ENCODE results near the gene NKAIN4. TPM values are rescaled to one million over a fixed set of nuclear protein-coding genes. Genes with fewer than 3 reads are reported as not detected.

NKAIN4 gene
- total and polyA plus RNA-seq, 2 donors from 2014 or later: 29.7 to 107 TPM

DNA sequence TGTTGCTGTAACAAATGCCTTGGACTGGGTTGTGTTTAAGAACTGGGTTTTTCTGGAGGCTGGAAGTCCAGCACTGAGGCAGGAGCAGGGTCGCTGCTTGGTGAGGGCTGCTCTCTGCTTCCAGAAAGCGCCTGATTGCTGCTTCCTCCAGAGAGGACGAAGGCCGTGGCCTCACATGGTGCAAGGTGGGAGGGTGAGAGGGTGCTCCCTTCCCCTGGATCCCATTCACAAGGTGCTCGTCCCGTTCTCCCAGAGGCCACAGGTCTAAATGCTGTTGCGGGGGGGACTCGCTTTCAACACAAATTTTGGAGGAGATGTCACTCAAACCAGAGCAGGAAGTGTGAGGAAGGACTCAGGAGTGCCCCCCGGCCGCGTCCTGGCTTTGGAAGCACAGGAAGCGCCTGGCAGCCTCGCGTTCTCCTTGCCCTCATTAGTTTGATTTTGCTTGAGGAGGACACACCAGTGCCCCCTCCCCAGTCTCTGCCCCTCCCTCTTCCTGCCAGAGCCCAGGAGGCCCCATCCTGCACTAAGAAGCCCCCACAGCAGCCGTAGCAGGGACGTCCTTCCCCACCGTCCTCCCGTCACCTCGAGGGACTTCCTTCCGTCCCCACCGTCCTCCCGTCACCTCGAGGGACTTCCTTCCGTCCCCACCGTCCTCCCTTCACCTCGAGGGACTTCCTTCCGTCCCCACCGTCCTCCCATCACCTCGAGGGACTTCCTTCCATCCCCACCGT is 7.7 kb upstream of the NKAIN4 start:
- H3K36me3 ChIP-seq (ENCODE audit: control insufficient read depth in 2 of 3, insufficient read depth in 3 of 3, low read length in 3 of 3): no peaks in the 10 kb centered on the region
- H3K27me3 ChIP-seq (ENCODE audit: control insufficient read depth, insufficient read depth, low read length): no peaks in the 10 kb centered on the region
- no peaks in the 10 kb centered on the region for H3K9me3 ChIP-seq (ENCODE audit: control insufficient read depth in 2 of 3, insufficient read depth in 1 of 3, low read length in 3 of 3)
- FAIRE-seq (no peak), DNase-seq (peak in 1 of 5 donors; percentile 74)
- no peak overlapping the region for H3K4me3 ChIP-seq (ENCODE audit: low read length in 3 of 3)
- no peak overlapping the region for H3K27ac ChIP-seq (ENCODE audit: low read depth in 2 of 2, low read length in 2 of 2)
- H3K4me1 ChIP-seq (ENCODE audit: control insufficient read depth in 2 of 3, insufficient read depth in 2 of 3, low read depth in 1 of 3, low read length in 3 of 3): no peaks in the 10 kb centered on the region
- no peak overlapping the region for H3K9ac ChIP-seq (ENCODE audit: low read length in 3 of 3)
- TF ChIP-seq, protein P1, sequence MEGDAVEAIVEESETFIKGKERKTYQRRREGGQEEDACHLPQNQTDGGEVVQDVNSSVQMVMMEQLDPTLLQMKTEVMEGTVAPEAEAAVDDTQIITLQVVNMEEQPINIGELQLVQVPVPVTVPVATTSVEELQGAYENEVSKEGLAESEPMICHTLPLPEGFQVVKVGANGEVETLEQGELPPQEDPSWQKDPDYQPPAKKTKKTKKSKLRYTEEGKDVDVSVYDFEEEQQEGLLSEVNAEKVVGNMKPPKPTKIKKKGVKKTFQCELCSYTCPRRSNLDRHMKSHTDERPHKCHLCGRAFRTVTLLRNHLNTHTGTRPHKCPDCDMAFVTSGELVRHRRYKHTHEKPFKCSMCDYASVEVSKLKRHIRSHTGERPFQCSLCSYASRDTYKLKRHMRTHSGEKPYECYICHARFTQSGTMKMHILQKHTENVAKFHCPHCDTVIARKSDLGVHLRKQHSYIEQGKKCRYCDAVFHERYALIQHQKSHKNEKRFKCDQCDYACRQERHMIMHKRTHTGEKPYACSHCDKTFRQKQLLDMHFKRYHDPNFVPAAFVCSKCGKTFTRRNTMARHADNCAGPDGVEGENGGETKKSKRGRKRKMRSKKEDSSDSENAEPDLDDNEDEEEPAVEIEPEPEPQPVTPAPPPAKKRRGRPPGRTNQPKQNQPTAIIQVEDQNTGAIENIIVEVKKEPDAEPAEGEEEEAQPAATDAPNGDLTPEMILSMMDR (IDR thresholded peaks at IDR 0.05; ENCODE audit: borderline replicate concordance, extremely low read depth, insufficient read depth): no peak
- intact Hi-C loops (cut with DNase I): no loop called here

DNA sequence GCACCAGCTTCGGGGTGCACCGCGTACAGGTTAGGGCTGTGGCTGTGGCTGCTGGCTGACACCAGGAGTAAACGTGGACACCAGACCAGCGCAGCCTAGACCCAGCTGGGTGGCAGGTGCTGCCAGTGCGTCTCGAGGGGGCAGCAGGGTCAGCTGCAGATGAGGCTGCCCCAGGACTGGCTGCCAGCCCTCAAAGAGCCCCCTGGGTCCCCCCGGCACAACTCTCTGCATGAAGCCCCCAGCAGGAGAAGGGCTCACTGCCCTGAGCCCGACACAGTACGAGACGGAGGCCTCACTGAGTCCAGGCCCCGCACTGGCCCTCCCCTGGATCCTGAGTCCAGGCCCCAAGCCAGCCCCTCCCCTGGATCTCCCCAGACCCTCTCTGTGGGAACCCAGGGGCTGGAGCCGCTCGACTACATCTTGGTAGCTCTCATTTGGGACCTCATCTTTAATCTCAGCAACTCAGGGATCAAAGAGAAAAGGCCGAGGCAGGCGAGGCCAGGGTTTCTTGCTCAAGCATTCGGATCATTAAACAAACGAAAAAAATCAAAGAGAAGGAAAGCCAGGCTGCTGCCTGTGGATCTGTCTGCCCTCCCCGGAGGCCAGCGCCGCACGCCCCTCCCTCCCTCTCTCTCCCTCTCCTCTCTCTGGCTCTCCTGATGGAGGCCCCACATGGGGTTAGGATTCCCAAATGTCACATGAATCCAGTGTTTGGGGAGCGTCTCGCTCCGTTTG is 7.0 kb upstream of the NKAIN4 start:
- no peak overlapping the region for H3K4me3 ChIP-seq (ENCODE audit: low read length in 3 of 3)
- DNase-seq (peak in 4 of 5 donors; percentile 86 to 93 (median 90)), FAIRE-seq (no peak)
- no peaks in the 10 kb centered on the region for H3K4me1 ChIP-seq (ENCODE audit: control insufficient read depth in 2 of 3, insufficient read depth in 2 of 3, low read depth in 1 of 3, low read length in 3 of 3)
- H3K36me3 ChIP-seq (ENCODE audit: control insufficient read depth in 2 of 3, insufficient read depth in 3 of 3, low read length in 3 of 3): no peaks in the 10 kb centered on the region
- no peaks in the 10 kb centered on the region for H3K9me3 ChIP-seq (ENCODE audit: control insufficient read depth in 2 of 3, insufficient read depth in 1 of 3, low read length in 3 of 3)
- intact Hi-C loops (cut with DNase I): no loop called here
- TF ChIP-seq, protein P1 (IDR thresholded peaks at IDR 0.05; ENCODE audit: borderline replicate concordance, extremely low read depth, insufficient read depth): no peak
- no peak overlapping the region for H3K27ac ChIP-seq (ENCODE audit: low read depth in 2 of 2, low read length in 2 of 2)
- H3K27me3 ChIP-seq (ENCODE audit: control insufficient read depth, insufficient read depth, low read length): no peaks in the 10 kb centered on the region
- no peak overlapping the region for H3K9ac ChIP-seq (ENCODE audit: low read length in 3 of 3)

DNA sequence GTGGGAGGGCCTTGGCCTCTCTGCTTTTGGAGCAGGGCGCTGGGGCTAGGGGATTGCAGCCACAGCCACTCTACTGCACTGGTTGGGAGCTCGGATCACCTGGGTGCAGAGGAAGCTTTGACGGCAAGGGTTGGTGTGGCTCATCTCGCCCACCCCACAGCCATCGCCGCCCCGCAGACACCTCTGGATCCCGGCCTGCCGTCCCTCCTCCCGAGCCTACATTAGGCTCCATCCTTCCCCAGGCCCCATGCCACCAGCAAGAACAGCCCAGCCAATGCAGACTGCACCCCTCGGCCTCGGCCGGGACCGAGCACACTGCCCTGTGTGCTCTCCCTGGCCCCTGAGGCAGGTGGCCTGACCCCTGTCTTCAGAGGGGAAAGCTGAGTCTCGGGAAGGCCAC is 6.3 kb upstream of the NKAIN4 start:
- DNase-seq (no peak), FAIRE-seq (no peak)
- Histone ChIP-seq H3K4me3 (ENCODE audit: low read length in 3 of 3) (no peak overlapping the region), H3K27ac (ENCODE audit: low read depth in 2 of 2, low read length in 2 of 2) (no peak overlapping the region), H3K36me3 (ENCODE audit: control insufficient read depth in 2 of 3, insufficient read depth in 3 of 3, low read length in 3 of 3) (no peaks in the 10 kb centered on the region), H3K9me3 (ENCODE audit: control insufficient read depth in 2 of 3, insufficient read depth in 1 of 3, low read length in 3 of 3) (no peaks in the 10 kb centered on the region), H3K9ac (ENCODE audit: low read length in 3 of 3) (no peak overlapping the region), H3K4me1 (ENCODE audit: control insufficient read depth in 2 of 3, insufficient read depth in 2 of 3, low read depth in 1 of 3, low read length in 3 of 3) (no peaks in the 10 kb centered on the region), H3K27me3 (ENCODE audit: control insufficient read depth, insufficient read depth, low read length) (no peaks in the 10 kb centered on the region)
- TF ChIP-seq, protein P1 (IDR thresholded peaks at IDR 0.05; ENCODE audit: borderline replicate concordance, extremely low read depth, insufficient read depth): no peak
- intact Hi-C loops (cut with DNase I): no loop called here

Data from kidney (tissue), 14 donors.